NCI-H1417 treated with DMSO at 0.1 percent for 48 hours (cell line): ENCODE data around the gene ADAMTS2.

Experiments used
- DNase-seq: peaks from one replicate; lab custom pipeline; 2025; lab: John Stamatoyannopoulos, UW

ADAMTS2 gene

GRCh38 chr5:179278546-179278945 lies 66.7 kb downstream of the ADAMTS2 start:
- DNase-seq, result no peak

DNA sequence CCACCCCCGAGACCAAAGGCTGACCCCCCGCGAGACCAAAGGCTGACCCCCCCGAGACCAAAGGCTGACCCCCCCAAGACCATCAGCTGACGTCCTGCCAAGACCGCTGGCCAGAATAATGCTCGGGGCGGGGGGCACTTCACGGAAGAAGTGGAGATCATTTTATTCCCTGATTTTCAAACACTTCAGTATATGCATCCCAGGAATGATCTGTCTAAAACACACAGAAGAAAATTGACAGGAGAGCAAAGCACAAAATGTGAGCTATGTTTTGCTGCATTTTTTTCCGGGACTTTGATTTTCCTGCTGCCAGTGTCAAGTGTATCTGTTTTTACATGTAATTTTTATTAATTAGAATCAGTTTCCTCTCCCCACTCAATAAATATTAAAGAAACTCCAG lies 67.1 kb downstream of the ADAMTS2 start:
- no peak for DNase-seq

GRCh38 chr5:179276838-179277395 lies 68.3 kb downstream of the ADAMTS2 start:
- no peak for DNase-seq

DNA sequence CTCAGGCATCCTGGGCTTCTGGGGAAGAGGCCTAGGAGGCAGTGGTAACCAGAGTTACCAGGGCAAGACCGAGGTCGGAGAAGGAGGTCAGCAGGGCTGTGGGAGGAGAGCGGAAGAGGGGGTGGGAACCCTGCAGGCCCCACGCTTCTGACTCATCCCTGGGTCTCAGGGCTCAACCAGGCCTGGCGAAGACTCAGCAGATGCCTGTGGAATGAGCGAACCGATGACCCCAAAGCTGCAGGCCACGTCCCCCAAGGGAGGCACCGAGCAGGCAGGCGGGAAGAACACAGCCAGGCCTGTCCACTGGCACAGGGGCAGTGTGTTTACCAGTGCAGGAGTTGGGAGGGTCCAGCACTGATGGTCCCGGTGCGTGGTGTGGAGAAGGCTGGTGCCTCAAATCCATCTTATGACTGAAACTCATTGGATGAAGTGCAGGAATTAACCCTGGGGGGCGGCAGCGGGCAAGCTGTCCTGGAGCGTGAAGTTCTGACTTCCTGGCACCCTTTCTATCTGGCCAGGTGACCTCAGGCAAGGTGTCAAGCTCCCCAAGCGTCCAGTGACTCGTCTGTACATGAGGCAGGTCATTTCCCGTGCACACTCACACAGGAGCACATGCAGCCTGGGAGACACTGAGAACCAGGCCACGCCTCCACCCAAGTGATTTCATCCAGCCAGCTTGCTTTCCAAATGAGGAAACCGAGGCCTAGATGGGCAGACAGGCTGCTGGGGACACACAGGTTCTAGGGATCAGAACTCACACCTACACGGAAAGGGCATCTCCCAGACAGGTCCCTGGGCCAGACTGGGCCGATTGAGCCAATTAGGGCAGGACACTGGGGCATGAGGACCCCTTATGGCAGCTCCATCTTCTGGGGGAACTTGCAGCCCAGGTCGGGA lies 69.1 kb downstream of the ADAMTS2 start:
- no peak for DNase-seq

DNA sequence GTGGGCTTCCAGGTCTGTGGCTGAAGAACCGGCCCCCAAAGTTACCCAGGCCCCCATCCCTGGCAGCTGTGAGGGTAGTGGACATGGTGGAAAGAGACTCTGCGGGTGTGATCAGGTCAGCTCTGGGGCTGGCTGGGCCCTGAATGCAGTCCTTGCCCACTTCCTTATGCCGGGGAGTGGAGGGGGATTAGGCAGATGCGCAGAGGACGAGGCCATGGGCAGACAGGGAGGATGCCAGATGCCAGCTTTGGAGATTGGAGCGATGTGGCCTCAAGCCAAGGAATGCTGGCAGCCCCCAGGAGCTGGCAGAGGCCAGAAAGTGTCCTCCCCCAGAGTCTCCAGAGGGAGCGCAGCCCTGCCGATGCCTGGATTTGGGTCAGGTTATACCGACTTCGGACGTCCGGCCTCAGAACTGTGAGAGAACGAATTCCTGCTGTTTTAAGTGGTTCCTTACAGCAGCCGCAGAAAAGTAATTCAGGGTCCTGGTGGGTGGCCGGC lies 69.8 kb downstream of the ADAMTS2 start:
- no peak for DNase-seq

- DNase-seq, result no peak
These were observed 70.6 kb downstream of the ADAMTS2 start for GRCh38 chr5:179274321-179275315.

DNA sequence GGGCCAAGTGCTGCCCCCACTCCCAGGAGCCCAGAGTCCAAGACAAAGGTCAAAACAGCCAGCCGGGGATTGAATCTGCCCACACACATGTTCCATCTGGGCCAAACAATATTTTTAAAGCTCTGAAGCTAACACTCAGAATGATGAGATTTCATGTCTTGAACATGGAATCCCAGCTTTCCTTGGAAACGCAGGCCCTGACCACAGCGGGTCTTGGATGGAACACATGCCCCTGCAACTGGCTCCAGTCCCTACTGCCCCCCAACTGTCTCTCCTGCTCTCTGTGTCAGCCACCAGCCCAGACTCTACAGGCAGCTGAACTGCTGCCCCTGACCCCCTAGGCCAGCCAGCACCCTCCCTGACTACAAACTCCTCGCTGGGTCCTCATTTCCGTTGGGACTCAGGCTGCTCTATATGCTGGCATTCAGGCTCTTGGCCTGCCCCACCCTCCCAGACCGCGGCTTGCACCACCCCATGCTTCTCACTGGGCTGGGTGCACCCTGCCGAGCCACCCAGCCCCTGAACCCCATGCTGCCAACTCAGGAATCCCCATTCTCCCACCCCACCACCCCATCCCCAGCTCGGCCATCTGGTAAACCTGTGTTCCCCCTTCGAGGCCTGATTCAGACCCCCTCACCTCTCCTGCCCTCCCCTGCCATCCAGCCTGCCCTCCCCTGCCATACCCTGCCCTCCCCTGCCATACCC lies 71.7 kb downstream of the ADAMTS2 start:
- no peak for DNase-seq

GRCh38 chr5:179273073-179273435 lies 72.2 kb downstream of the ADAMTS2 start:
- DNase-seq, result no peak

DNA sequence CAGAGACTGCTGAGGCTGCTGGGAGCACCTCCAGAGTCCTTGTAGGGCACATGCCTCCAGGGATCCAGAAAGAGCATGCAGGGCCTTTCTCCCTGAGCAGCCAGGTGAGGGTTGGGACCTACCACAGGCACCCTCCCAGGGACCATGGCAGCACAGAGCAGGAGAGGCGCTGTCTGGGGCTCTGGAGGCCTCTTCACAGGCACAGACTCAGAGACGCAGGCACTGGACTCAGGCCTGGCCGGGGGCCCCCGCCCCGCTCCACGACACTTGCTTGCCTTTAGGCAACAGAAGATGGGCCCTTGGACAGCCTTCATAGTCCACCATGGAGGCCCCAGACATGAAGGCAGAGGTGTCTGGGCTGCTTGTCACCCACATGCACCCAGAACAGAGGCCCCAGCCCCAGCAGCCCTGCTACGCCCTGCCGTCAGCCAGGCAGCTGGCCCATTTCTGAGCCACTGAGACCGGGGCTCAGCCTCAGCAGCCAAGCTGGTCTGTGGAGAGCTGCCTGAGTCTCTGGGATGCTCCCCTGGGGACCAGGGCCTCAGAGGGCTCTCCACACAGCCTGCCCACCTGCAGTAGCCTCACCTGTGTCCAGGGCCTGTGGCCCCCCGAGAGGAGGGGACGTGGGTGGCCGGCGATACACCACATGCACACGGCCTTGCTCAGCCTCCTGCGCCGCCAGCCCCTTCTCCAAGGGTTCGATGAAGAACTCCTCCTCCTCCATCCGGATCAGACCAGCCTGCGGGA lies 72.8 kb downstream of the ADAMTS2 start:
- DNase-seq, result no peak

DNA sequence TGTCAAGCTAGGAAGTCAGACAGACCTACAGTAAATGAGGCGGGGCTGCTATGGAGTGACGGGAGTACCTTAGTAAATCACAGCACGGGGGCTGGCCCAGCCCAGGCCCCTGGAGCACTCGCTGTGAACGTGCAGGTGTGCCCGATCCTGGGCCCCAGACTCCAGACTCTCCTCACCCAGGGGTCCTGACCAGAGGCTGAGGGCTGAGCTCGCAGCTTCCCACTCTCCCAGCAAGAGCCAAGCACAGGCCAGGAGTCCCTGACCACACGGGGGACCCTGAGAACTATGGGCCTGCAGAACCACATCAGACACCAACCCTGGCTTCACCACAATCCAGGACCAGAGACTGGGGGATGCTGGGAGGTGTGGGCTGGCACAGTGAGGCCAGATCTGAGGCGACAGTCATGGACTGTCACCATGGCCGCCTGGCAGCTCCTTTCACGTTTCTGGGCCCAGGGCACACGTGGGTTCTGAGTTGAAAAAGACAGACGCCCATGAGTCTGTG lies 73.4 kb downstream of the ADAMTS2 start:
- no peak for DNase-seq

DNA sequence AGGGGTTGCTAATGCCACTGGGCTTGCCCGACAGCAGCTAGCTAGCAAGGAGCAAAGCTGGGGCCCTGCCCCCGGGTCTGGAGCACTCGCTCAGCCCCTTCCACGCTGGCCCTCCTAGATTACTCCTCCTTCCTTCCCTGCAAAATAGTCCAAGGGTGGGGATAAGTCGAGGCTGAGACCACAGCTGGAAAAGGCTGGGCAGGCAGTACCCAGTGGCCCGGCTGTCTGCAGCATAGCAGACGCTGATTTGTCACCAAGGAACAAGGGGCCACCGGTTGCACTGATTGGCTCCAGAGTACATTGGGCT lies 73.9 kb downstream of the ADAMTS2 start:
- no peak for DNase-seq

DNA sequence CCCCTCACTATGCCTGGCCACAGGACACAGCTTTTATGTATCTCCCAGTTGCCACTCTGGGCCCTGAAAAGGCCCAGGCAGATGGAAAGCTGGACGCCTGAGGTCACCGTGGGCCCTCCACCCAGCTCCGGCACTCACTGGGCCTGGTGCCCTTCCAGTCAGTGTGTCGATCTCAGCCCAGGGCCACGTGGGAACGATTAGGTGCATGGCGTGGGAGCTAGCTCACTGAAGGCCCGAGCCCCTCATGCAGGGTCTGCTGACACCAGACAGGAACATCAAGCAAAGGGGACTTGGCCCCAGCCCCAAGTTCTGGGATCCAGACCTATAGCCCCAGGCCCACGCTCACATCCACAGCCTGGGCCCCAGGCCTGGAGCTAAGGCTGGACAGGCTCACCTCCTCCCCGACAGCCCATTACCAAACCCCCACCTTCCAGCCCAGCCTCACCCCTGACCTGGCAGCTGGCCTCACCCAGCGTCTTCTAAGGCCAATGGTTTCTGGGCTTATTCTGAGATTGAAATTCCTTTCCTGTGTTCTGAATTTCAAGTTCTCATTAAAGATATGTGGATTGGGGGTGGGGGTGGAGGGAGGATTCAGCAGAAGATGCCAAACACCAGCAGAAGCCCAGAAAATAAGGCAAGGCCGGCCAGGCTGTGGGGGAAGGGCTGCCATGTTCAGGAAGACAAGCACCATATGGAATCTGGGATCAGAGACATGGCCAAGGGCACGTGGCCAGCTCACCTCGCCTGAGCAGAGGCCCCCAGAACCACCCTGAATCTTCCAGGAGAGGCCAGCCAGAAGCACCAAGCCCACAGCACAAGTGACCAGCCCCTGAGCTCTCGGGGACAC lies 74.5 kb downstream of the ADAMTS2 start:
- no peak for DNase-seq

GRCh38 chr5:179269781-179270543 lies 75.3 kb downstream of the ADAMTS2 start:
- no peak for DNase-seq

- DNase-seq, result no peak
These were observed 76.1 kb downstream of the ADAMTS2 start for GRCh38 chr5:179268966-179269693.

DNA sequence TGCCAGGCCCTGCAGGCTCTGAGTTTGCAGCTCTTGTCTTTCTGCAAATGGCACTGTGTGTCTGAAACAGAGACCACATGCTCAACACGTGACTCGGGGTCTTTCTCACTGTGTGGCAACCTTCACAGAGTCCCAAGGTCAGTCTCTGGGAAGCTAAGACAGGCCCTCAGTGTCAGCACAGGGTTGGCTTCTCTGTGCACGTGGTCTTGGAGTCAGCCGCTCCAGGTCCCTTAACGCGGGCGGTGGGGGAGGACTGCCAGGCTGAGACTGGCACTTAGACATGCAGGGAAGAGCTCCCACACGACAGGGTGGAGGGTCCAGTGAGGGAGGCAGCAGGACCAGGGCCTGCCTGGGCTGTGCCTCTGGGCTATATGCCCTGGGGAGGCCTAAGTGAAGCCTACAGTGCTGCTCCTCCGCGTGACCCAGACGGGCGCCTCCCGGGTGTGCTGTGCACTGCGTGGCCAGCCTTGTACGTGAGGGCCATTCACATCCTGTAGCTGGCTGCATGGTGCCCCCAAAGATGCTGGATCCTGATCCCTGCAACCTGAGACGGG lies 76.8 kb downstream of the ADAMTS2 start:
- DNase-seq, result no peak

- DNase-seq, result no peak
These were observed 77.6 kb downstream of the ADAMTS2 start for GRCh38 chr5:179267671-179268083.

DNA sequence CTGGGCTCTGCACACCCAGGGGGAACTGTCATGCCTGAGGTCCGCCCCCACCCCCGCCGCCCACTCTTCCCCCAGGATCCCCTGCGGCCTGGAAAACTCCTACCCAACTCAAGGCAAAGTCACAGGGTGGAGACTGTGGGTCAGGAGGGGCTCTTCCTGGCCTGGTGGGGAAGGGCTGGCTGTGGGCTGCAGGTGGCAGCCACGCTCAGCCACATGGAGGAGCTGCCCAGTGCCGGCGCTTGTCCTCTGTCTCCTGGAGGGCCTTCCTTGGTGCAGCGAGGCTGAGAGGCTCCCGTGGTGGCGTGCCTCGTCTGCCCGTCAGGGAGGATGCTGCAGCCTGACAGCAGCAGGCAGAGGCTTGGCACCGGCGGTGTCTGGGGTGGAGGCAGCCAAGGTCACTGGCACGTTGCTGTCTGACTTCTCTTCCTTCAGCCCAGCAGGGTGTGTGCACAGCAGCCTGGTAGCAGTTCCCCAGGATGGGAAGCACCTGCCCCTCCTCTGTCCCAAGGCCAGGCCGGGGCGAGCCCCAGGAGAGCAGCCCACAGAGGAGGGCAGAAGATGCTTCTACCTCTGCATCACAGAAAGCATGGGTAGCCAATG lies 78.1 kb downstream of the ADAMTS2 start:
- no peak for DNase-seq
